Testis (tissue), 3 donors: ENCODE measurements around the gene CELSR1. TPM values are rescaled to one million over a fixed set of nuclear protein-coding genes. Genes with fewer than 3 reads are reported as not detected.
"Not testable (repeated sequence)": the region's sequence is repeated elsewhere in the genome, so short reads cannot be mapped to it uniquely, and the experiment has no call there.

Experiments used
- DNase-seq: peaks from one replicate; pipeline ENCODE4 v3.0.0-alpha.2; 2019
- H3K27ac ChIP-seq, 2 donors: fragments of 200-600 bp; sonication (generic); one replicate each; pipeline ENCODE4 v1.5.1; 2019
- H3K27me3 ChIP-seq: fragments of 200-600 bp; sonication (generic); one replicate; pipeline ENCODE4 v1.5.1; 2019
- H3K36me3 ChIP-seq: fragments of 200-600 bp; sonication (generic); one replicate; pipeline ENCODE4 v1.5.1; 2017; ENCODE audit warnings: low read depth; ENCODE audit errors: missing control alignments
- H3K4me1 ChIP-seq: fragments of 200-600 bp; sonication (generic); one replicate; pipeline ENCODE4 v1.5.1; 2019
- H3K4me3 ChIP-seq, 2 donors: fragments of 200-600 bp; sonication (generic); one replicate each; pipeline ENCODE4 v1.5.1; 2017 to 2019
- H3K9me3 ChIP-seq: fragments of 200-600 bp; sonication (generic); one replicate; pipeline ENCODE4 v1.5.1; 2017
- CTCF ChIP-seq, 3 experiments: fragments of 450-650 bp in 2 of 3; fragments of 200-600 bp in 1 of 3; sonication (generic) in 1 of 3; IDR thresholded peaks; one replicate each; pipeline ENCODE4 v1.5.1; 2016 to 2019; ENCODE audit warnings: antibody characterized with exemption in 3 of 3, mild to moderate bottlenecking in 2 of 3, moderate library complexity in 1 of 3
- POLR2A ChIP-seq: fragments of 450-650 bp; IDR thresholded peaks from one replicate; pipeline ENCODE4 v1.6.1; 2017; ENCODE audit warnings: antibody characterized with exemption, mild to moderate bottlenecking, moderate library complexity
- WGBS, 2 donors: methylation state at CpG; one replicate each; pipeline ENCODE4 v1.1.5; 2018; 5-methylcytosine and 5-hydroxymethylcytosine counted together
- intact Hi-C: fragments of 100-400 bp; cut with DNase I; formaldehyde crosslinking; loops from one replicate; pipeline ENCODE4 v1.15.1; 2023; ENCODE audit warnings: low total_unique reads
- polyA plus RNA-seq: library from polyadenylated mRNA; stranded (reverse); fragments of 350-450 nt; fragmentation: Illumina TruSeq; extraction: RNeasy Lipid Tissue Mini Kit (QIAGEN cat#74804); gene quantifications from one replicate; pipeline ENCODE4 v1.2.3, GENCODE V29; 2014; ENCODE audit warnings: low read depth, low replicate concordance; ENCODE audit not compliant: insufficient read depth
- total RNA-seq, 2 donors: library from RNA; depleted of rRNA; stranded (reverse); fragments of >200 nt; gene quantifications; one replicate each; pipeline ENCODE4 v1.2.3, GENCODE V29; 2016

CELSR1 gene
- total and polyA plus RNA-seq, 3 donors from 2014 or later, result 5.6 to 21.5 (median 13.8) TPM

- no peak for DNase-seq
- WGBS, 2 donors, result 90 to 91% methylated on average over 16 to 20 of the region's 20 CpGs
- H3K4me1 ChIP-seq, result no peaks in the 10 kb centered on the region
- H3K36me3 ChIP-seq, result no peaks in the 10 kb centered on the region
- H3K27ac ChIP-seq, result no peak overlapping the region
- no peaks in the 10 kb centered on the region for H3K9me3 ChIP-seq
- TF ChIP-seq POLR2A, result no peak
- TF ChIP-seq CTCF (IDR thresholded peaks at IDR 0.05), result no peak
- no peaks in the 10 kb centered on the region for H3K27me3 ChIP-seq
- intact Hi-C loops, result no loop called here
- no peak overlapping the region for H3K4me3 ChIP-seq
Observed at GRCh38 chr22:46473896-46474557, 63.4 kb downstream of the CELSR1 start.

DNA sequence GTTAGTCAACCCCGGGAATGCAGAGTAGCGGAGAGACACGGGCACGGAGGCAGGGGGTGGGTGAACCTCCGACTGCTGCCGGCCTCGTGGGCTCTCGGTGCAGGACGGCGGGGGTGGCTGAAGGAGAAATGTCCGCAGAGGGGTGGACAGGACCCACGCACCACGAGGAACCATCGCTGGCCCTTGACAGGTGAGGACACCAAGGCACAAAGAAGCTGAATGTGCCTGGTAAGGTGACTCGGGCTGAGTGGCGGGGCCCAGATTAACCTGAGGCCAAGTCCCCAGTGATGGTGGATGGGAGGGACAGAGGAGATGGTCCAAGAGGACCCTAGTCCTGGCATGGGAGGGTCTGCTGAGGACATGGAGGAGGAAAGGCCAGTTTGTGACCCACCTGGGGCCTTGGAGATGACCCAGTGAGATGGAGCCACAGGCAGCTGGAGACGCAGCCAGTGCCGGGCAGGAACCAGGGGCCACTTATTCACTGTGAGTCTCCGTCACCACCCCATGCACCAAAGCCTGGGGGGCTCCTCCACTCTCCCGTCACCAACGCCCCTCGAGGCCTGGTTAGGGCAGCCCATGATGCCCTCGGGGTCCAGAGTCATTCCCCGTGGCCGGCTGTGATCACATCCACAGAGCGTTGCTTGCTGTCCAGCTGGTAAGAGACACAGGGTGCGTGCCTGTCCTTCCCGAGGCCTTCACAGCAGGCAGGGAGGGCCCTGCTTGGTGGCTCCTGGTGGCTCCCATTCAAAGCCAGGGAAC lies 64.2 kb downstream of the CELSR1 start:
- H3K4me1 ChIP-seq, result no peaks in the 10 kb centered on the region
- intact Hi-C loops, result no loop called here
- no peaks in the 10 kb centered on the region for H3K9me3 ChIP-seq
- H3K27ac ChIP-seq, result no peak overlapping the region
- WGBS, 2 donors, result 81 to 91% methylated on average over 25 to 28 of the region's 28 CpGs
- no peak overlapping the region for H3K4me3 ChIP-seq
- TF ChIP-seq POLR2A, result no peak
- TF ChIP-seq CTCF (IDR thresholded peaks at IDR 0.05), result no peak
- no peaks in the 10 kb centered on the region for H3K36me3 ChIP-seq
- H3K27me3 ChIP-seq, result no peaks in the 10 kb centered on the region
- no peak for DNase-seq

DNA sequence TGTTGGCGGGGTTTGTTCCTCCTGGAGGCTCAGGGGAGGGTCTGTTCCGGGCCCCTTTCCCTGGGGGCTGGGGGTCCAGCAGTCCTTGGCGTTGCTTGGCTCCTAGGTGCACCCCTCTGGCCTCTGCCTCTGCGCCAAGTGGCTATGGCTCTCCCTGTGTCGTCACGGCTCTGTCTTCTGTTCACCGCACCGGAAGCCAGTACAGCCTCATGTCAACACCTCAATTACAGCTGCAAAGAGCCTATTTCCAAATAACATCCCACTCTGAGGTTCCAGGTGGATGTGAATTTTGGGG lies 64.8 kb downstream of the CELSR1 start:
- Histone ChIP-seq H3K9me3 (no peaks in the 10 kb centered on the region), H3K27ac (no peak overlapping the region), H3K27me3 (no peaks in the 10 kb centered on the region), H3K4me1 (no peaks in the 10 kb centered on the region), H3K4me3 (no peak overlapping the region), H3K36me3 (no peaks in the 10 kb centered on the region)
- DNase-seq, result no peak
- 91 to 98% methylated on average over 8 of the region's 8 CpGs for WGBS, 2 donors
- intact Hi-C loops, result no loop called here
- no peak for TF ChIP-seq POLR2A
- no peak for TF ChIP-seq CTCF (IDR thresholded peaks at IDR 0.05)

- intact Hi-C loops, result no loop called here
Observed at GRCh38 chr22:46471901-46472721, 65.3 kb downstream of the CELSR1 start.

GRCh38 chr22:46471330-46471729 lies 66.1 kb downstream of the CELSR1 start:
- H3K27ac ChIP-seq, H3K36me3 ChIP-seq, DNase-seq, H3K4me3 ChIP-seq, H3K4me1 ChIP-seq, H3K27me3 ChIP-seq, intact Hi-C loops, H3K9me3 ChIP-seq: not testable (repeated sequence)
- 90 to 97% methylated on average over 6 of the region's 6 CpGs for WGBS, 2 donors

More at GRCh38 chr22:46471901-46472721, 65.3 kb downstream of the CELSR1 start:
- WGBS, 2 donors, result 89 to 92% methylated on average over 19 to 33 of the region's 33 CpGs
- TF ChIP-seq CTCF (IDR thresholded peaks at IDR 0.05), result no peak
- TF ChIP-seq POLR2A, result no peak
- H3K9me3 ChIP-seq, result no peaks in the 10 kb centered on the region
- H3K27ac ChIP-seq, result no peak overlapping the region
- no peaks in the 10 kb centered on the region for H3K27me3 ChIP-seq
- no peak for DNase-seq
- H3K36me3 ChIP-seq, result no peaks in the 10 kb centered on the region
- no peak overlapping the region for H3K4me3 ChIP-seq
- no peaks in the 10 kb centered on the region for H3K4me1 ChIP-seq
